NCI-H82 treated with DMSO at 0.1 percent for 48 hours (cell line): ENCODE data around the gene CHAT.
"Not testable (repeated sequence)": the region's sequence is repeated elsewhere in the genome, so short reads cannot be mapped to it uniquely, and the experiment has no call there.

ENCODE experiments used
- DNase-seq: peaks from one replicate; lab custom pipeline; 2025; ENCODE audit not compliant: unreplicated experiment; lab: John Stamatoyannopoulos, UW

The CHAT gene

GRCh38 chr10:49682449-49682848 lies 68.6 kb downstream of the CHAT start:
- not testable (repeated sequence) for DNase-seq

GRCh38 chr10:49682879-49683278 lies 69.0 kb downstream of the CHAT start:
- DNase-seq = no peak

GRCh38 chr10:49686651-49687050 lies 72.8 kb downstream of the CHAT start:
- DNase-seq = no peak

GRCh38 chr10:49688261-49688846 lies 74.5 kb downstream of the CHAT start:
- DNase-seq = no peak

GRCh38 chr10:49688920-49689319 lies 75.1 kb downstream of the CHAT start:
- no peak for DNase-seq

- no peak for DNase-seq
Observed at GRCh38 chr10:49689882-49690510, 76.2 kb downstream of the CHAT start.

GRCh38 chr10:49690698-49691356 lies 77.0 kb downstream of the CHAT start:
- DNase-seq = no peak

- DNase-seq = no peak
Observed at GRCh38 chr10:49691588-49691987, 77.8 kb downstream of the CHAT start.

- no peak for DNase-seq
Observed at GRCh38 chr10:49694466-49694865, 80.6 kb downstream of the CHAT start.

- no peak for DNase-seq
Observed at GRCh38 chr10:49696311-49696710, 82.5 kb downstream of the CHAT start.

GRCh38 chr10:49698679-49699078 lies 84.8 kb downstream of the CHAT start:
- DNase-seq = no peak

- no peak for DNase-seq
Observed at GRCh38 chr10:49700211-49700610, 86.4 kb downstream of the CHAT start.

GRCh38 chr10:49700997-49701396 lies 87.2 kb downstream of the CHAT start:
- no peak for DNase-seq

- DNase-seq = no peak
Observed at GRCh38 chr10:49707585-49707984, 93.7 kb downstream of the CHAT start.

- no peak for DNase-seq
Observed at GRCh38 chr10:49709934-49710333, 96.1 kb downstream of the CHAT start.

- DNase-seq = no peak
Observed at GRCh38 chr10:49710966-49711365, 97.1 kb downstream of the CHAT start.

GRCh38 chr10:49711481-49711880 lies 97.6 kb downstream of the CHAT start:
- DNase-seq = no peak

- DNase-seq = no peak
Observed at GRCh38 chr10:49713266-49713665, 99.4 kb downstream of the CHAT start.
